ENCODE data around the gene DUSP15. TPM values are rescaled to one million over a fixed set of nuclear protein-coding genes. Genes with fewer than 3 reads are reported as not detected.

DUSP15 gene
- total RNA-seq, 1 experiment from 2014 or later, result not detected

DNA sequence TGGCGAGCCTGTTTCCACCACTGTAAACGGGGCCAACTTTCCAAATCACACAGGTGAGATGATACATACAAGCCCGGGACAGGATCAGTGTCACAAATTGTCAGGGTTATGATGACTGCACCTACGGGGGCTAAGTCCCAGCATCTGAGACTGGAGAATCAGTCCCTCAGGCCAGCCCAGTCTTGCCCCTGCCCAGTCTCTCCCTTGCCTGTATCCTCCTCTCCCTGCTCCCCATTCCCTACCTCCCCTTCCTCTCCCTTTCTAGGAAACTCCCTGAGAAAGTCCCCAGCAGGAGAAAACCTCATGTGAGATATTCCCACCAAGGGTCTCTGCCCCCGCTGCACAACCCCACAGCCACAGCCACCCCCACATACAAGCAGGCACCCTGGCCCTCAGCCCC is 26.4 kb downstream of the DUSP15 start:
- Histone ChIP-seq H2AFZ (ENCODE audit: low read depth, low read length, poor library complexity, severe bottlenecking) (no peak overlapping the region), H3K9me2 (ENCODE audit: insufficient read depth) (no peaks in the 10 kb centered on the region), H3K4me3 (replicated peaks in 1 of 2; ENCODE audit: low read depth in 1 of 2, low read length in 2 of 2) (no peak overlapping the region), H4K20me1 (ENCODE audit: insufficient read depth) (no peaks in the 10 kb centered on the region), H3K4me1 (ENCODE audit: control insufficient read depth in 1 of 2, insufficient read depth in 2 of 2, low read length in 2 of 2) (peaks cover 16 to 27% of the 10 kb centered on the region in 2 experiments), H3K27me3 (ENCODE audit: insufficient read depth, low read length) (no peaks in the 10 kb centered on the region), H3K27ac (ENCODE audit: low read depth, low read length) (no peak overlapping the region), H3K9ac (ENCODE audit: low read length) (no peak overlapping the region), H3K4me2 (ENCODE audit: low read length) (no peak overlapping the region), H3K36me3 (ENCODE audit: control insufficient read depth in 1 of 2, insufficient read depth in 2 of 2, low read length in 2 of 2) (no peaks in the 10 kb centered on the region), H3K79me2 (ENCODE audit: insufficient read depth, low read length) (no peaks in the 10 kb centered on the region), H3K9me3 (ENCODE audit: control insufficient read depth in 1 of 2, insufficient read depth in 1 of 2, low read depth in 1 of 2, low read length in 2 of 2) (no peaks in the 10 kb centered on the region)
- no peak for DNase-seq (ENCODE audit: low read depth, low spot score)
- BruUV-seq (replicated peaks), result no TSS peak
- TF ChIP-seq SP1 (IDR thresholded peaks at IDR 0.05; ENCODE audit: low read depth), result no peak
- TF ChIP-seq SRF (IDR thresholded peaks at IDR 0.05; ENCODE audit: low read depth), result no peak
- no peak for TF ChIP-seq REST (IDR thresholded peaks at IDR 0.05; ENCODE audit: low read depth)
- TF ChIP-seq ZBTB33 (IDR thresholded peaks at IDR 0.05; ENCODE audit: extremely low read depth, insufficient replicate concordance, low read length), result no peak
- TF ChIP-seq TCF7L2 (IDR thresholded peaks at IDR 0.05; ENCODE audit: borderline replicate concordance, extremely low read depth, insufficient read depth, insufficient read length), result no peak
- no peak for TF ChIP-seq ZFX (IDR thresholded peaks at IDR 0.05)
- no peak for TF ChIP-seq ZNF274 (IDR thresholded peaks at IDR 0.05; ENCODE audit: low read depth, low read length)
- intact Hi-C loops (cut with micrococcal nuclease), result no loop called here
- CTCF ChIA-PET, result no interaction called here
- POLR2A ChIA-PET, result no interaction called here
- no peak for ATAC-seq
- RAD21 ChIA-PET (ENCODE audit: low non-redundant PET in 1 of 2, low total read pairs in 2 of 2, uncharacterized antibody in 2 of 2, unreplicated experiment in 2 of 2), result no interaction called here
